ENCODE data around the gene PC.

DNA sequence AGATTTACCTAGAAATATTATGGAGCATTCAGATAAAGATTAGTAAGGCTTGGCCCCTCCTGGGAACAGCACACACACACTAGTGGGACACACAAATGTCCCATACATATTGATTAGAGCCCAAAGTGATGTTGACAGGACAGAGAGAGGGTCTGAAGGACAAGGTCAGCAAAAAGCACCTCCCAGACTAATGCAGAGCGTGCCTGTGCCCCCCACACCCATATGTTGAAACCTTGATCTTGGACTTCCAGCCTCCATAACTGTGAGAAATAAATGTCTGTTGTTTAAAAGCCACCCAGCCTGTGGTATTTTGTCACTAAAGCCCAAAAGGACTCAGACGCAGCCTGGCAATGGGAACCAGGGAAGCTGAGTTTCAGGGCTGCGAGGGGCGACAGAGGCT lies 73.7 kb downstream of the PC start:
- TF ChIP-seq POLR2A (IDR thresholded peaks at IDR 0.05) (no peak), CTCF (IDR thresholded peaks at IDR 0.05) (no peak)

Data from ovary (tissue), 3 donors.